Melanocyte of skin (primary cell): ENCODE data around the gene TRMT5. TPM values are rescaled to one million over a fixed set of nuclear protein-coding genes. Genes with fewer than 3 reads are reported as not detected.

ENCODE experiments used
- small RNA-seq, 2 donors: library from RNA; depleted of rRNA; stranded (forward); fragments of <200 nt; gene quantifications; one replicate each; pipeline ENCODE3, GENCODE V24; 2012
- total RNA-seq, 2 donors: library from RNA; depleted of rRNA; stranded (reverse); fragments of >200 nt; gene quantifications; 2 replicates each; pipeline ENCODE4 v1.2.3, GENCODE V29; 2012

TRMT5 gene, protein sequence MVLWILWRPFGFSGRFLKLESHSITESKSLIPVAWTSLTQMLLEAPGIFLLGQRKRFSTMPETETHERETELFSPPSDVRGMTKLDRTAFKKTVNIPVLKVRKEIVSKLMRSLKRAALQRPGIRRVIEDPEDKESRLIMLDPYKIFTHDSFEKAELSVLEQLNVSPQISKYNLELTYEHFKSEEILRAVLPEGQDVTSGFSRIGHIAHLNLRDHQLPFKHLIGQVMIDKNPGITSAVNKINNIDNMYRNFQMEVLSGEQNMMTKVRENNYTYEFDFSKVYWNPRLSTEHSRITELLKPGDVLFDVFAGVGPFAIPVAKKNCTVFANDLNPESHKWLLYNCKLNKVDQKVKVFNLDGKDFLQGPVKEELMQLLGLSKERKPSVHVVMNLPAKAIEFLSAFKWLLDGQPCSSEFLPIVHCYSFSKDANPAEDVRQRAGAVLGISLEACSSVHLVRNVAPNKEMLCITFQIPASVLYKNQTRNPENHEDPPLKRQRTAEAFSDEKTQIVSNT
- total RNA-seq: 10 to 100 TPM in 1 of 2 donors, 1 to 10 TPM in 1; 6.2 to 10.3 TPM

DNA sequence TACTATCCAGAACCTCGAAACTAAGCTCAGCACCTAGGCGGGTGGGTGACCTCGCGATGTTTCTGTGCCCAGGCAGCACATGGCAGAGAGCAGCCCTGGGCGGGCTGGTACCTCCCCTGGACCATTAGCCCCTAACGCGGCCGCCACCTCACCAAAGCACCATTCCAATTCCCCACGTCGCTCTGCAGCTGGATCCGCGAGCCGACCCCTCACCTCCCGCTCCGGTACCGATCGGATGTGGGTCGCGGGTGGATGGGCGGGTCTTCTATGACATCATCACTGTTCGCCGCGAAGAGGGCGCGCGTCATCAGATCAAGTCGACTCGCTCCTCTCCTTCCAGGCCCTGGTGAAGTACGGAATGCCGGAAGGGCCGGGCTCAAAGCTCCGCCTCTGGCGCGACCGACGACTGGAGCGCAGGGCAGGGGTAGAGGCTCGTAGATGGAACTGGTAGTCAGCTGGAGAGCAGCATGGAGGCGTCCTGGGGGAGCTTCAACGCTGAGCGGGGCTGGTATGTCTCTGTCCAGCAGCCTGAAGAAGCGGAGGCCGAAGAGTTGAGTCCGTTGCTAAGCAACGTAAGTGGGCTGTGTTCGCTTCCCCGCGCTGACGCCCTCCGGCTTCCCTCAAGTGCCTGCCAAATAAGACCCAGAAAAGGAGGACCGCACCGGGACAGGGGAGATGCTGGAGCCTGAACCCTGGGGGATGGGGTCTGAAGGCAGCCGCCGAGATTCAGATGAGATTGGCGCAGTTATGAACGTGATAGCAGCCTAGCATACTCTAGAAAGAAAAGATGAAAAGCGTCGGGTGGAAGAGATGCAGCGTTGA is at the start of gene TRMT5, which contains the start of gene SLC38A6:
TSS of gene TRMT5 (minus strand) at position 269 of the 822 bp plus-strand sequence. CDS start at position 163, 106 bp downstream.
TSS of gene SLC38A6 (plus strand) at position 435 of the 822 bp plus-strand sequence. CDS start at position 468, 33 bp downstream.

Small RNA genes within 50 kb of the gene (small RNA-seq; reads per million reads assigned to genes)
- 0 reads per million in 2 donors for gene RNU6-398P

Other genes starting within 250 kb of the TRMT5 start
- 10 to 100 TPM; 30.3 to 34.0 TPM for gene MNAT1, start 246.3 kb downstream of the TRMT5 start, total RNA-seq
- gene SLC38A6, start 166 bp upstream of the TRMT5 start, total RNA-seq: 10 to 100 TPM; 55.1 to 81.3 TPM